Measurements from ENCODE around the gene SDK1. TPM values are rescaled to one million over a fixed set of nuclear protein-coding genes. Genes with fewer than 3 reads are reported as not detected.
"Not testable (repeated sequence)": the region's sequence is repeated elsewhere in the genome, so short reads cannot be mapped to it uniquely, and the experiment has no call there.

The SDK1 gene
- total RNA-seq, 1 donor from 2014 or later, result 0.08 TPM

- DNase-seq (ENCODE audit: low spot score), result no peak
- no peaks in the 10 kb centered on the region for H3K36me3 Mint-ChIP-seq (ENCODE audit: low read depth)
- no peaks in the 10 kb centered on the region for H3K4me1 Mint-ChIP-seq (ENCODE audit: low read depth)
- H3K4me3 Mint-ChIP-seq, result no peak overlapping the region
- no peak overlapping the region for H3K27ac Mint-ChIP-seq
- intact Hi-C loops (cut with micrococcal nuclease), result no loop called here
- H3K9me3 Mint-ChIP-seq, result peaks cover 32% of the 10 kb centered on the region
- H3K27me3 Mint-ChIP-seq (ENCODE audit: insufficient read depth), result no peaks in the 10 kb centered on the region
Observed at GRCh38 chr7:4297165-4297917, 996.3 kb downstream of the SDK1 start.

- intact Hi-C loops (cut with micrococcal nuclease), result no loop called here
- H3K27ac Mint-ChIP-seq, result no peak overlapping the region
- H3K27me3 Mint-ChIP-seq (ENCODE audit: insufficient read depth), result no peaks in the 10 kb centered on the region
- H3K4me1 Mint-ChIP-seq (ENCODE audit: low read depth), result no peaks in the 10 kb centered on the region
- no peak for DNase-seq (ENCODE audit: low spot score)
- peaks cover 32% of the 10 kb centered on the region for H3K9me3 Mint-ChIP-seq
- no peaks in the 10 kb centered on the region for H3K36me3 Mint-ChIP-seq (ENCODE audit: low read depth)
- H3K4me3 Mint-ChIP-seq, result no peak overlapping the region
Observed at GRCh38 chr7:4297918-4298219, 996.8 kb downstream of the SDK1 start.

DNA sequence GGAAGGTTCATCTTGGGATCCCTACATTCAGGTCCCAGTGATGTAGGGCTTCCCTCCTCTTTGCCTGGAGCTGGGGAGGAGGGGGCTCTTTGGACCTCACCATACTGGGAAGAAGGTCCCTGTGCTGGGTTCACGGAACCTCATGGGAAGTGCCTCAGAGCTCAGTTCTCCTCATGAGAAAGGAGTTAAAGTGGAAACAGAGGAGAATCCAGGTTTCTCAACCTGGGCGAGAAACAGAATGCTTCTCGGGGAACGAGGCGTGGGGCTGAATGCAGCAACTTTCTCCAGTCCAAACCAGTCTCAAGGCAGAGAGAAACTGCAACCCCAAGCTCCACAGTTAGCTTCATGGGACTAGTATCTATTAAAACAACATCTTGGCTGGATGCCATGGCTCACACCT, 998.4 kb downstream of the SDK1 start:
- Mint-ChIP-seq H3K27me3 (ENCODE audit: insufficient read depth) (no peaks in the 10 kb centered on the region), H3K36me3 (ENCODE audit: low read depth) (no peaks in the 10 kb centered on the region), H3K4me1 (ENCODE audit: low read depth) (no peaks in the 10 kb centered on the region), H3K4me3 (no peak overlapping the region), H3K27ac (no peak overlapping the region), H3K9me3 (peaks cover 24% of the 10 kb centered on the region)
- intact Hi-C loops (cut with micrococcal nuclease), result no loop called here
- DNase-seq (ENCODE audit: low spot score), result no peak

GRCh38 chr7:4302203-4302905, 1001.3 kb downstream of the SDK1 start:
- Mint-ChIP-seq H3K27me3 (ENCODE audit: insufficient read depth) (no peaks in the 10 kb centered on the region), H3K27ac (no peak overlapping the region)

GRCh38 chr7:4307316-4308204, 1006.5 kb downstream of the SDK1 start:
- Mint-ChIP-seq H3K9me3 (peaks cover 10% of the 10 kb centered on the region), H3K36me3 (ENCODE audit: low read depth) (no peaks in the 10 kb centered on the region), H3K27me3 (ENCODE audit: insufficient read depth) (no peaks in the 10 kb centered on the region), H3K4me1 (ENCODE audit: low read depth) (no peaks in the 10 kb centered on the region), H3K27ac (no peak overlapping the region), H3K4me3 (no peak overlapping the region)
- intact Hi-C loops (cut with micrococcal nuclease), result no loop called here
- DNase-seq (ENCODE audit: low spot score), result no peak

More at GRCh38 chr7:4302203-4302905, 1001.3 kb downstream of the SDK1 start:
- no peaks in the 10 kb centered on the region for H3K36me3 Mint-ChIP-seq (ENCODE audit: low read depth)
- intact Hi-C loops (cut with micrococcal nuclease), result no loop called here
- H3K9me3 Mint-ChIP-seq, result peaks cover 15% of the 10 kb centered on the region
- no peaks in the 10 kb centered on the region for H3K4me1 Mint-ChIP-seq (ENCODE audit: low read depth)
- H3K4me3 Mint-ChIP-seq, result no peak overlapping the region
- no peak for DNase-seq (ENCODE audit: low spot score)

DNA sequence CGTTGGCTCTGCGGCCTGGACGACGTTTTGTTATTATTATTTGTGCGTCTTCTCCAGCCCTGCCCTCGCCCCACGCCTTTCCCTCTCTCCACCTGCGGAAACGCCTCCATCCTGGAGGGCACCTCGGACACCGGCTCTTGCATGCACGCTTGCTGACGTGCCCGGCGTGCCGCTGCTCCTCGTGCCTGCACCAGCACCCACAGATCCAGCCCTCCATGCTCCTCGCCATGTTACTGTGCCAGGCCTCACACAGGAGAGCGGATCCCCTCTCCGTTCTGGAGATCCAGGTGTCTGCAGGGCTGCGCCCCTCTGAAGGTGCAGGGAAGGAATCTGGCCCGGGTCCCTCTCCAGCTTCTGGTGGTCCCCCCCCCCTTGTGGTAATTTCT, 1007.1 kb downstream of the SDK1 start:
- peaks cover 10% of the 10 kb centered on the region for H3K9me3 Mint-ChIP-seq
- no peaks in the 10 kb centered on the region for H3K36me3 Mint-ChIP-seq (ENCODE audit: low read depth)
- no peaks in the 10 kb centered on the region for H3K27me3 Mint-ChIP-seq (ENCODE audit: insufficient read depth)
- intact Hi-C loops (cut with micrococcal nuclease), result no loop called here
- H3K4me3 Mint-ChIP-seq, result no peak overlapping the region
- no peak overlapping the region for H3K27ac Mint-ChIP-seq
- H3K4me1 Mint-ChIP-seq (ENCODE audit: low read depth), result no peaks in the 10 kb centered on the region
- no peak for DNase-seq (ENCODE audit: low spot score)

DNA sequence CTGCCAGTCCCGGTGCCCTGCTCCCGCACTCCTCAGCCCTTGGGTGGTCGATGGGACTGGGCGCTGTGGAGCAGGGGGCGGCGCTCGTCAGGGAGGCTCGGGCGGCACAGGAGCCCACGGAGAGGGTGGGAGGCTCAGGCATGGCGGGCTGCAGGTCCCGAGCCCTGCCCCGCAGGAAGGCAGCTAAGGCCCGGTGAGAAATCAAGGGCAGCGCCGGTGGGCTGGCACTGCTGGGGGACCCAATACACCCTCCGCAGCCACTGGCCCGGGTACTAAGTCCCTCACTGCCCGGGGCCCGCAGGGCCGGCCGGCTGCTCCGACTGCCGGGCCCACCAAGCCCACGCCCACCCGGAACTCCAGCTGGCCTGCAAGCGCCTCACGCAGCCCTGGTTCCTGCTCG, 1012.9 kb downstream of the SDK1 start:
- H3K36me3 Mint-ChIP-seq (ENCODE audit: low read depth); H3K4me3 Mint-ChIP-seq; H3K9me3 Mint-ChIP-seq; H3K27ac Mint-ChIP-seq; DNase-seq (ENCODE audit: low spot score); H3K27me3 Mint-ChIP-seq (ENCODE audit: insufficient read depth); intact Hi-C loops (cut with micrococcal nuclease); H3K4me1 Mint-ChIP-seq (ENCODE audit: low read depth): not testable (repeated sequence)

GRCh38 chr7:4314316-4314715, 1013.3 kb downstream of the SDK1 start:
- H3K9me3 Mint-ChIP-seq; H3K27ac Mint-ChIP-seq; H3K4me1 Mint-ChIP-seq (ENCODE audit: low read depth); intact Hi-C loops (cut with micrococcal nuclease); H3K27me3 Mint-ChIP-seq (ENCODE audit: insufficient read depth); H3K36me3 Mint-ChIP-seq (ENCODE audit: low read depth); DNase-seq (ENCODE audit: low spot score); H3K4me3 Mint-ChIP-seq: not testable (repeated sequence)

Data from activated T-helper 1 cell treated with anti-CD3 and anti-CD28 coated beads, Interleukin-12 subunit alpha, Interleukin-12 subunit beta, Interleukin-2, Interleukin-4 antibody, amounts not matched to agents 30 ng/mL and 10 ng/mL and 1 ng/mL, durations not matched to agents 14 hours and 24 hours and 36 hours (primary cell).